HepG2 (cell line): ENCODE results near the gene TFAP2A. TPM values are rescaled to one million over a fixed set of nuclear protein-coding genes. Genes with fewer than 3 reads are reported as not detected.

Source experiments
- ATAC-seq: fragments of 200-7000 bp; cut with Tn5 transposase; 3 replicates; pipeline ENCODE4 v1.9.1; 2020; ENCODE audit warnings: mild to moderate bottlenecking, moderate library complexity
- BruUV-seq: library from RNA; stranded (reverse); fragments of 400-500 nt; replicated peaks from 2 replicates; lab custom pipeline; 2021; lab: Mats Ljungman, UMichigan
- CTCF ChIA-PET: fragments of 300-600 bp; formaldehyde crosslinking; extraction: SDS; loops from one replicate; lab custom pipeline; 2021; ENCODE audit warnings: low total read pairs, inconsistent platforms, low intra/inter-chr PET ratio; lab: Yijun Ruan, JAX
- POLR2A ChIA-PET: fragments of 350-600 bp; sonication (Branson Sonifier 250); formaldehyde crosslinking; loops from one replicate; lab custom pipeline; 2020; ENCODE audit warnings: antibody characterized with exemption, inconsistent platforms; lab: Yijun Ruan, JAX
- DNase-seq: peaks from one replicate; pipeline ENCODE4 v3.0.0-alpha.2; 2015; ENCODE audit warnings: low spot score
- FAIRE-seq: peaks from 3 replicates; lab custom pipeline; 2011; peaks lifted over from hg19 to GRCh38; lab: Jason Lieb, UNC
- H2AFZ ChIP-seq: one replicate; pipeline ENCODE4 v1.6.1; 2011; ENCODE audit warnings: low read length, inconsistent platforms
- H3K27ac ChIP-seq: fragments of 300-600 bp; 3 replicates; pipeline ENCODE4 v1.8.0; 2011; ENCODE audit warnings: mixed run types, mild to moderate bottlenecking, mixed read lengths, low read length, inconsistent platforms; ENCODE audit not compliant: insufficient read depth; ENCODE audit errors: extremely low read length
- H3K27me3 ChIP-seq, 2 experiments: fragments of 200-600 bp in 1 of 2; 2 replicates in 1 of 2; 3 replicates in 1 of 2; pipeline versions ENCODE4 v1.6.0 to v1.8.0; 2011; ENCODE audit warnings: low read length in 2 of 2, mild to moderate bottlenecking in 2 of 2, moderate library complexity in 2 of 2, inconsistent platforms in 1 of 2; ENCODE audit not compliant: insufficient read depth in 2 of 2, control insufficient read depth in 1 of 2
- H3K36me3 ChIP-seq, 2 experiments: fragments of 200-600 bp in 1 of 2; replicated peaks in 1 of 2; 2 replicates in 1 of 2; 3 replicates in 1 of 2; pipeline versions ENCODE4 v1.5.1 to v1.8.0; 2011; ENCODE audit warnings: low read length in 2 of 2, inconsistent platforms in 1 of 2; ENCODE audit not compliant: insufficient read depth in 2 of 2, control insufficient read depth in 1 of 2
- H3K4me1 ChIP-seq: 2 replicates; pipeline ENCODE4 v1.5.1; 2012; ENCODE audit warnings: low read length, inconsistent platforms; ENCODE audit not compliant: insufficient read depth
- H3K4me2 ChIP-seq: 2 replicates; pipeline ENCODE4 v1.6.0; 2011; ENCODE audit warnings: low read depth, low read length, inconsistent platforms
- H3K4me3 ChIP-seq, 3 experiments: fragments of 200-600 bp in 1 of 3; sonication (generic), shearing (Covaris generic) in 1 of 3; replicated peaks in 1 of 3; 2 replicates each; pipeline ENCODE4 v1.5.1; 2011 to 2016; ENCODE audit warnings: low read length in 3 of 3, inconsistent platforms in 2 of 3, low read depth in 2 of 3, mild to moderate bottlenecking in 2 of 3, control low read depth in 1 of 3, mixed read lengths in 1 of 3; ENCODE audit not compliant: insufficient read depth in 1 of 3
- H3K79me2 ChIP-seq: one replicate; pipeline ENCODE4 v1.6.1; 2011; ENCODE audit warnings: low read length, inconsistent platforms; ENCODE audit not compliant: insufficient read depth
- H3K9ac ChIP-seq: 2 replicates; pipeline ENCODE4 v1.6.0; 2011; ENCODE audit warnings: mild to moderate bottlenecking, low read depth, low read length, inconsistent platforms; ENCODE audit not compliant: insufficient read depth
- H3K9me3 ChIP-seq: 2 replicates; pipeline ENCODE4 v1.5.1; 2012; ENCODE audit warnings: mild to moderate bottlenecking, low read length
- H4K20me1 ChIP-seq: 2 replicates; pipeline ENCODE4 v1.6.0; 2011; ENCODE audit warnings: inconsistent platforms, mild to moderate bottlenecking, low read length, moderate library complexity; ENCODE audit not compliant: insufficient read depth
- AHR ChIP-seq: IDR thresholded peaks from 2 replicates; pipeline ENCODE4 v1.6.1; 2018; ENCODE audit warnings: missing genetic modification reagents, missing compliant biosample characterization
- ARNTL ChIP-seq: sonication (generic); formaldehyde crosslinking; IDR thresholded peaks from 2 replicates; pipeline ENCODE4 v1.4.0; 2020; ENCODE audit warnings: mild to moderate bottlenecking, missing genetic modification reagents
- HDAC1 ChIP-seq: sonication (generic); formaldehyde crosslinking; IDR thresholded peaks from 2 replicates; pipeline ENCODE4 v1.5.1; 2020; ENCODE audit warnings: mild to moderate bottlenecking, missing genetic modification reagents
- SYNCRIP ChIP-seq: fragments of 200-400 bp; formaldehyde crosslinking; IDR thresholded peaks from 2 replicates; pipeline ENCODE4 v1.6.1; 2018; ENCODE audit warnings: mild to moderate bottlenecking, low read depth, low read length; ENCODE audit not compliant: insufficient read depth
- TARDBP ChIP-seq: sonication (generic); formaldehyde crosslinking; IDR thresholded peaks from 2 replicates; pipeline ENCODE4 v1.8.0; 2022; ENCODE audit warnings: mild to moderate bottlenecking, missing genetic modification reagents
- ZNF10 ChIP-seq: sonication (generic); formaldehyde crosslinking; IDR thresholded peaks from 2 replicates; pipeline ENCODE4 v1.4.0; 2020; ENCODE audit warnings: mild to moderate bottlenecking, low read depth, missing genetic modification reagents, borderline replicate concordance
- ZNF224 ChIP-seq: sonication (generic); formaldehyde crosslinking; IDR thresholded peaks from 2 replicates; pipeline ENCODE4 v1.5.0; 2020; ENCODE audit warnings: mild to moderate bottlenecking, missing genetic modification reagents
- ZNF331 ChIP-seq: sonication (generic); formaldehyde crosslinking; IDR thresholded peaks from 2 replicates; pipeline ENCODE4 v1.4.0; 2020; ENCODE audit warnings: missing genetic modification reagents
- ZNF382 ChIP-seq: sonication (generic); formaldehyde crosslinking; IDR thresholded peaks from 2 replicates; pipeline ENCODE4 v1.5.0; 2020; ENCODE audit warnings: missing genetic modification reagents, mild to moderate bottlenecking, borderline replicate concordance
- WGBS: methylation state at CpG from one replicate; pipeline ENCODE4 v1.1.6; 2017; ENCODE audit warnings: low lambda C conversion rate; 5-methylcytosine and 5-hydroxymethylcytosine counted together
- in situ Hi-C: cut with HindIII; loops from 2 replicates; pipeline ENCODE4 v1.10.0; 2017; ENCODE audit warnings: low pct_unique_long_range_greater_than_20kb; ENCODE audit not compliant: extremely low pct_ligation_motif_present
- intact Hi-C: fragments of 100-400 bp; cut with micrococcal nuclease; formaldehyde crosslinking; loops from one replicate; pipeline ENCODE4 v1.10.0; 2022; ENCODE audit not compliant: unreplicated experiment
- polyA plus RNA-seq, 8 experiments: library from polyadenylated mRNA; depleted of rRNA in 3 of 8; stranded (reverse) in 7 of 8; unstranded in 1 of 8; fragments of >200 nt; fragmentation: Illumina TruSeq in 4 of 8; extraction: Trizol in 4 of 8; gene quantifications; 2 replicates each; pipeline versions ENCODE4 v1.2.1 to v1.2.3, GENCODE V29; 2011 to 2016; ENCODE audit warnings: low read depth in 4 of 8, missing spikeins in 1 of 8, mixed read lengths in 1 of 8; ENCODE audit not compliant: insufficient read depth in 1 of 8
- total RNA-seq, 5 experiments: library from RNA; depleted of rRNA; stranded (reverse); fragments of >200 nt; fragmentation: Illumina TruSeq; extraction: Trizol; gene quantifications; 2 replicates each; pipeline ENCODE4 v1.2.3, GENCODE V29; 2016; ENCODE audit warnings: low read depth in 1 of 5

The TFAP2A gene
- total and polyA plus RNA-seq, 2 of the 13 experiments (the other 11 are each of a cell fraction or from before 2014, with no cell fraction given): not detected

- no peak for TF ChIP-seq ZNF10 (CRISPR knock-in tag)
- TF ChIP-seq HDAC1 (CRISPR knock-in tag): no peak
- TF ChIP-seq AHR (CRISPR knock-in tag): no peak
- no peak for TF ChIP-seq ZNF331 (CRISPR knock-in tag)
These were observed 4.4 kb downstream of the TFAP2A start (continued) for GRCh38 chr6:10410207-10411050.

GRCh38 chr6:10409731-10410206, 5.1 kb downstream of the TFAP2A start:
- Histone ChIP-seq H2AFZ (no peak overlapping the region), H3K79me2 (no peaks in the 10 kb centered on the region), H3K4me1 (no peaks in the 10 kb centered on the region), H3K9me3 (no peaks in the 10 kb centered on the region), H3K9ac (no peak overlapping the region), H3K27me3 (peaks cover 11 to 70% of the 10 kb centered on the region in 2 experiments), H3K4me3 (no peak overlapping the region), H3K4me2 (no peak overlapping the region), H4K20me1 (no peaks in the 10 kb centered on the region), H3K36me3 (no peaks in the 10 kb centered on the region), H3K27ac (no peak overlapping the region)
- CTCF ChIA-PET: no interaction called here
- FAIRE-seq (no peak), DNase-seq (no peak), ATAC-seq (no peak)
- no TSS peak for BruUV-seq
- WGBS: 52% methylated on average over 26 of the region's 30 CpGs
- in situ Hi-C loops (no loop called here), intact Hi-C loops (no loop called here)
- TF ChIP-seq ZNF224 (CRISPR knock-in tag): no peak
- no peak for TF ChIP-seq SYNCRIP
- no peak for TF ChIP-seq ARNTL
- TF ChIP-seq TARDBP (CRISPR knock-in tag): no peak
- no peak for TF ChIP-seq ZNF382
- POLR2A ChIA-PET: no interaction called here
